Body of pancreas (tissue), 4 donors: ENCODE results near the gene TSEN2.

Experiments
- CTCF ChIP-seq, 7 experiments: fragments of 450-650 bp in 4 of 7; fragments of 200-600 bp in 3 of 7; sonication (generic) in 3 of 7; IDR thresholded peaks; one replicate each; pipeline ENCODE4 v1.5.1; 2016 to 2019; ENCODE audit warnings: antibody characterized with exemption in 7 of 7
- POLR2A ChIP-seq, 3 donors: fragments of 450-650 bp; IDR thresholded peaks; one replicate each; pipeline ENCODE4 v1.6.1; 2016; ENCODE audit warnings: antibody characterized with exemption in 3 of 3, mild to moderate bottlenecking in 2 of 3

GRCh38 chr3:12544652-12545472 lies 60.6 kb downstream of the TSEN2 start:
- TF ChIP-seq POLR2A (IDR thresholded peaks at IDR 0.05) (peak in 2 of 3 donors; percentile 82 to 88), CTCF (IDR thresholded peaks at IDR 0.05) (peak in 4 of 7 experiments; percentile 5 to 17 (median 13))
